ENCODE data around the gene SH3GL3.
A peak's percentile ranks its signal among the peaks of the same experiment; 100 is the strongest.

SH3GL3 gene

GRCh38 chr15:83613714-83614113 is 166.6 kb downstream of the SH3GL3 start:
- no peak for DNase-seq (ENCODE audit: low spot score)

GRCh38 chr15:83616840-83617239 is 169.7 kb downstream of the SH3GL3 start:
- no peak for DNase-seq (ENCODE audit: low spot score)

- DNase-seq (ENCODE audit: low spot score), result no peak
Measured at GRCh38 chr15:83626171-83626802, 179.1 kb downstream of the SH3GL3 start.

GRCh38 chr15:83631534-83631933 is 184.4 kb downstream of the SH3GL3 start:
- DNase-seq (ENCODE audit: low spot score), result no peak

GRCh38 chr15:83643201-83643600 is 196.1 kb downstream of the SH3GL3 start:
- DNase-seq (ENCODE audit: low spot score), result no peak

GRCh38 chr15:83644439-83644838 is 197.3 kb downstream of the SH3GL3 start:
- DNase-seq (ENCODE audit: low spot score), result no peak

GRCh38 chr15:83650831-83651230 is 203.7 kb downstream of the SH3GL3 start:
- DNase-seq (ENCODE audit: low spot score), result no peak

- no peak for DNase-seq (ENCODE audit: low spot score)
Measured at GRCh38 chr15:83651541-83651940, 204.4 kb downstream of the SH3GL3 start.

- DNase-seq (ENCODE audit: low spot score), result no peak
Measured at GRCh38 chr15:83652626-83653204, 205.6 kb downstream of the SH3GL3 start.

GRCh38 chr15:83653288-83653638 is 206.1 kb downstream of the SH3GL3 start:
- DNase-seq (ENCODE audit: low spot score), result no peak

GRCh38 chr15:83653639-83654378 is 206.7 kb downstream of the SH3GL3 start, which contains the start of gene ADAMTSL3:
TSS of gene ADAMTSL3 (plus strand) at chr15:83654123. CDS start at chr15:83655762, 1,639 bp downstream.
- DNase-seq (ENCODE audit: low spot score), result peak; percentile 71

- DNase-seq (ENCODE audit: low spot score), result no peak
Measured at GRCh38 chr15:83654379-83655236, 207.5 kb downstream of the SH3GL3 start.

- DNase-seq (ENCODE audit: low spot score), result no peak
Measured at GRCh38 chr15:83655237-83655616, 208.1 kb downstream of the SH3GL3 start.

- no peak for DNase-seq (ENCODE audit: low spot score)
Measured at GRCh38 chr15:83656192-83656591, 209.1 kb downstream of the SH3GL3 start.

GRCh38 chr15:83656943-83657528 is 209.9 kb downstream of the SH3GL3 start:
- no peak for DNase-seq (ENCODE audit: low spot score)

- DNase-seq (ENCODE audit: low spot score), result no peak
Measured at GRCh38 chr15:83657549-83657948, 210.4 kb downstream of the SH3GL3 start.

GRCh38 chr15:83658430-83659416 is 211.6 kb downstream of the SH3GL3 start:
- DNase-seq (ENCODE audit: low spot score), result no peak

- DNase-seq (ENCODE audit: low spot score), result no peak
Measured at GRCh38 chr15:83659417-83659812, 212.3 kb downstream of the SH3GL3 start.

- no peak for DNase-seq (ENCODE audit: low spot score)
Measured at GRCh38 chr15:83665480-83665879, 218.3 kb downstream of the SH3GL3 start.
